MM.1S (cell line): ENCODE results near the gene MB.

Experiments
- EZH2phosphoT487 ChIP-seq: fragments of 300-600 bp; sonication (generic); IDR thresholded peaks from 2 replicates; pipeline ENCODE4 v1.6.1; 2018; ENCODE audit warnings: antibody characterized with exemption, low read length
- TF ChIP-seq, protein P1 (sequence below): fragments of 300-600 bp; sonication (generic); IDR thresholded peaks from 2 replicates; pipeline ENCODE4 v1.5.1; 2016; ENCODE audit warnings: antibody characterized with exemption, low read length, mixed read lengths

GRCh38 chr22:35577799-35578659 is 39.1 kb downstream of the MB start:
- TF ChIP-seq, protein P1, sequence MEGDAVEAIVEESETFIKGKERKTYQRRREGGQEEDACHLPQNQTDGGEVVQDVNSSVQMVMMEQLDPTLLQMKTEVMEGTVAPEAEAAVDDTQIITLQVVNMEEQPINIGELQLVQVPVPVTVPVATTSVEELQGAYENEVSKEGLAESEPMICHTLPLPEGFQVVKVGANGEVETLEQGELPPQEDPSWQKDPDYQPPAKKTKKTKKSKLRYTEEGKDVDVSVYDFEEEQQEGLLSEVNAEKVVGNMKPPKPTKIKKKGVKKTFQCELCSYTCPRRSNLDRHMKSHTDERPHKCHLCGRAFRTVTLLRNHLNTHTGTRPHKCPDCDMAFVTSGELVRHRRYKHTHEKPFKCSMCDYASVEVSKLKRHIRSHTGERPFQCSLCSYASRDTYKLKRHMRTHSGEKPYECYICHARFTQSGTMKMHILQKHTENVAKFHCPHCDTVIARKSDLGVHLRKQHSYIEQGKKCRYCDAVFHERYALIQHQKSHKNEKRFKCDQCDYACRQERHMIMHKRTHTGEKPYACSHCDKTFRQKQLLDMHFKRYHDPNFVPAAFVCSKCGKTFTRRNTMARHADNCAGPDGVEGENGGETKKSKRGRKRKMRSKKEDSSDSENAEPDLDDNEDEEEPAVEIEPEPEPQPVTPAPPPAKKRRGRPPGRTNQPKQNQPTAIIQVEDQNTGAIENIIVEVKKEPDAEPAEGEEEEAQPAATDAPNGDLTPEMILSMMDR: no peak
- TF ChIP-seq EZH2phosphoT487: no peak
